HEK293T (cell line): ENCODE measurements around the gene TBL2.
"Not testable (repeated sequence)": the region's sequence is repeated elsewhere in the genome, so short reads cannot be mapped to it uniquely, and the experiment has no call there.

Experiments used
- CTCF ChIA-PET: fragments of 350-600 bp; formaldehyde crosslinking; extraction: SDS; loops from one replicate; lab custom pipeline; 2021; ENCODE audit warnings: antibody characterized with exemption, inconsistent platforms; lab: Yijun Ruan, JAX
- POLR2A ChIA-PET: fragments of 350-600 bp; formaldehyde crosslinking; extraction: SDS; loops from one replicate; lab custom pipeline; 2020; ENCODE audit warnings: antibody characterized with exemption, inconsistent platforms; lab: Yijun Ruan, JAX
- DNase-seq: peaks from one replicate; pipeline ENCODE4 v3.0.0; 2012; ENCODE audit warnings: mixed read lengths; ENCODE audit errors: extremely low spot score
- ARNT ChIP-seq: fragments of 450-650 bp; IDR thresholded peaks from 2 replicates; pipeline ENCODE4 v1.6.1; 2017; ENCODE audit warnings: mild to moderate bottlenecking
- BHLHE40 ChIP-seq: fragments of 450-650 bp; IDR thresholded peaks from 2 replicates; pipeline ENCODE4 v1.6.1; 2016; ENCODE audit warnings: mild to moderate bottlenecking, moderate library complexity, borderline replicate concordance
- CTBP1 ChIP-seq: fragments of 450-650 bp; IDR thresholded peaks from 2 replicates; pipeline ENCODE4 v1.6.1; 2016; ENCODE audit warnings: borderline replicate concordance
- ELF4 ChIP-seq: fragments of 450-650 bp; IDR thresholded peaks from 2 replicates; pipeline ENCODE4 v1.6.1; 2017; ENCODE audit warnings: antibody characterized with exemption
- FOXA1 ChIP-seq: fragments of 450-650 bp; IDR thresholded peaks from 2 replicates; pipeline ENCODE4 v1.6.1; 2016; ENCODE audit warnings: mild to moderate bottlenecking
- FOXK2 ChIP-seq: fragments of 450-650 bp; IDR thresholded peaks from 2 replicates; pipeline ENCODE4 v1.6.1; 2016; ENCODE audit warnings: mild to moderate bottlenecking
- FOXM1 ChIP-seq: fragments of 450-650 bp; IDR thresholded peaks from 2 replicates; pipeline ENCODE4 v1.6.1; 2017; ENCODE audit warnings: mild to moderate bottlenecking, borderline replicate concordance
- HDGF ChIP-seq: fragments of 450-650 bp; IDR thresholded peaks from 2 replicates; pipeline ENCODE4 v1.6.1; 2017; ENCODE audit warnings: antibody characterized with exemption, borderline replicate concordance
- L3MBTL2 ChIP-seq: fragments of 450-650 bp; conservative IDR thresholded peaks from 2 replicates; pipeline ENCODE4 v1.6.1; 2016; ENCODE audit warnings: mild to moderate bottlenecking
- LEF1 ChIP-seq: fragments of 450-650 bp; IDR thresholded peaks from 2 replicates; pipeline ENCODE4 v1.6.1; 2017; ENCODE audit warnings: mild to moderate bottlenecking, borderline replicate concordance
- NFRKB ChIP-seq: fragments of 450-650 bp; IDR thresholded peaks from 2 replicates; pipeline ENCODE4 v1.6.1; 2016; ENCODE audit warnings: mild to moderate bottlenecking, moderate library complexity
- SP1 ChIP-seq: fragments of 450-650 bp; IDR thresholded peaks from 2 replicates; pipeline ENCODE4 v1.6.1; 2017
- SUZ12 ChIP-seq: fragments of 450-650 bp; IDR thresholded peaks from 2 replicates; pipeline ENCODE4 v1.6.1; 2016; ENCODE audit warnings: mild to moderate bottlenecking
- TARDBP ChIP-seq: fragments of 450-650 bp; IDR thresholded peaks from 2 replicates; pipeline ENCODE4 v1.6.1; 2016
- ZNF384 ChIP-seq: fragments of 450-650 bp; IDR thresholded peaks from 2 replicates; pipeline ENCODE4 v1.6.1; 2016
- TF ChIP-seq, protein P1 (sequence below): fragments of 450-650 bp; IDR thresholded peaks from 2 replicates; pipeline ENCODE4 v1.6.1; 2016

Gene TBL2

DNA sequence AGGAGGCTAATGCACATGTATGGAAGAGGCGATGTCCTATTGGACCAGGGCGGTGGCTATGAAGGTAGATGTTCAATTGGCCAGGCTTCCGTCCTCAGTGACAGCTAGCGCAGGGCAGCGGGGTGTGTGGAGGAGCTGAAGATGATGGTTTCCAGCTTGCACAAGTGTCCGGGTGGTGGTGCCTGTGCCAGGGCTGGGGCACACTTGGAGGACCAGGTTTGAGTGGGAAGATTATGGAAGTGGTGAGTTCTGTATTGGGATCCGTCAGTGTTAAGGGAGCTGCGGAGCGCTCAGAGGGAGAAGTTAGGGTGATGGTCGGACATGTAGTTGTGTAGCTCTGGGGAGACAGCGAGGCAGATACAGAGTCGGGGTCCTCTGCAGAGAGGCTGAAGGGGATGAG lies 8.5 kb upstream of the TBL2 start:
- ChIA-PET CTCF (interaction anchor here (1.0 to 2.2 kb wide), 2 partner anchors 20 to 139 kb away, joined by 4 to 13 read pairs; no protein-coding TSS in a partner anchor), POLR2A (interaction anchor here (1.1 to 1.4 kb wide), 4 partner anchors 18 to 133 kb away, joined by 3 to 4 read pairs (median 3); partner anchors contain the start of genes BAZ1B and STX1A)
- TF ChIP-seq LEF1 (no peak), FOXK2 (no peak), FOXM1 (no peak), SUZ12 (no peak), FOXA1 (no peak), ZNF384 (no peak), CTBP1 (no peak), ARNT (no peak), HDGF (no peak), ELF4 (no peak)
- TF ChIP-seq, protein P1, sequence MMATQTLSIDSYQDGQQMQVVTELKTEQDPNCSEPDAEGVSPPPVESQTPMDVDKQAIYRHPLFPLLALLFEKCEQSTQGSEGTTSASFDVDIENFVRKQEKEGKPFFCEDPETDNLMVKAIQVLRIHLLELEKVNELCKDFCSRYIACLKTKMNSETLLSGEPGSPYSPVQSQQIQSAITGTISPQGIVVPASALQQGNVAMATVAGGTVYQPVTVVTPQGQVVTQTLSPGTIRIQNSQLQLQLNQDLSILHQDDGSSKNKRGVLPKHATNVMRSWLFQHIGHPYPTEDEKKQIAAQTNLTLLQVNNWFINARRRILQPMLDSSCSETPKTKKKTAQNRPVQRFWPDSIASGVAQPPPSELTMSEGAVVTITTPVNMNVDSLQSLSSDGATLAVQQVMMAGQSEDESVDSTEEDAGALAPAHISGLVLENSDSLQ, result no peak
- no peak for DNase-seq

DNA sequence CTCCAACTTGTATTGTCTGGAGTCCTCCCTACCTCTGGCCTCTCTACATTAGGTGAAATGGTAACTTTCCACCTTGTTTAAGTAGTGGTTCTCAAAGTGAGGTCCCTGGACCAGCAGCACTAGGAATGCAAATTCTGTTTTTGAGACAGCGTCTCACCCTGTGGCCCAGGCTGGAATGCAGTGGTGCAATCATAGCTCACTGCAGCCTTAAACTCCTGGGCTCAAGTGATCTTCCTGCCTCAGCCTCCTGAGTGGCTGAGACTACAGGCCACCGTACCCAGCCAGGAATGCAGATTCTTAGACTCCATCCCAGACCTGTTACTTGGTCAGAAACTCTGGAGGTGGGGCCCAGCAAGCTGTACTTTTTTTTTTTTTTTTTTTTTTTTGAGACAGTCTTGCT lies 6.8 kb upstream of the TBL2 start:
- POLR2A ChIA-PET, result interaction anchor here (1.3 kb wide), 1 partner anchor 63 kb away, joined by 3 read pairs; the partner anchor contains the start of gene BAZ1B
- CTCF ChIA-PET, result interaction anchor here (0.6 kb wide), 1 partner anchor 66 kb away, joined by 3 read pairs; no protein-coding TSS in a partner anchor
- TF ChIP-seq SUZ12 (no peak), BHLHE40 (no peak)
- DNase-seq, result no peak

DNA sequence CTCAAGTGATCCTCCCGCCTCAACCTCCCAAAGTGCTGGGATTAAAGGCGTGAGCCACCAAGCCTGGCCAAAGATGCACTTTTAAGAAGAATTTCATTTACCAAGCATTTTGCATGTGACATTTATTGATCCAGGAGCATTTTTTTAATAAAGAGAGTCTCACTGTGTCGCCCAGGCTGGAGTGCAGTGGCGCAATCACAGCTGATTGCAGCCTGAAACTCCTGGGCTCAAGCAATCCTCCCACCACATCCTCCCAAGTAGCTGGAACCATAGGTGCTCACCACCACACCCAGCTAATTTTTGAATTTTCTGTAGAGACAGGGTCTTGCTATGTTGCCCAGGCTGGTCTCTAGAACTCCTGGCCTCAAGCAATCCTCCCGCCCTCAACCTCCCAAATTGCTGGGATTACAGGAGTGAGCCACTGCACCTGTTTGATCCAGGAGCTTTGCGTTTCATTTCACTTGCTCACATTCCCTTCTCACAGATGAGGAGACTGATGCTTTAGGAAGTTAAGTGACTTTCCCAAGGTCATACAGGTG lies 4.4 kb upstream of the TBL2 start:
- ChIA-PET POLR2A (interaction anchor here (0.7 to 1.2 kb wide), 2 partner anchors 60 to 61 kb away, joined by 3 read pairs; partner anchors contain the start of gene BAZ1B), CTCF (no interaction called here)
- no peak for DNase-seq
- TF ChIP-seq LEF1 (no peak), CTBP1 (no peak), ZNF384 (no peak), FOXA1 (no peak), FOXK2 (no peak), SP1 (no peak), FOXM1 (no peak), NFRKB (no peak), HDGF (no peak), ELF4 (no peak), L3MBTL2 (no peak), TARDBP (no peak), BHLHE40 (no peak), SUZ12 (no peak)
- TF ChIP-seq, protein P1, result no peak

DNA sequence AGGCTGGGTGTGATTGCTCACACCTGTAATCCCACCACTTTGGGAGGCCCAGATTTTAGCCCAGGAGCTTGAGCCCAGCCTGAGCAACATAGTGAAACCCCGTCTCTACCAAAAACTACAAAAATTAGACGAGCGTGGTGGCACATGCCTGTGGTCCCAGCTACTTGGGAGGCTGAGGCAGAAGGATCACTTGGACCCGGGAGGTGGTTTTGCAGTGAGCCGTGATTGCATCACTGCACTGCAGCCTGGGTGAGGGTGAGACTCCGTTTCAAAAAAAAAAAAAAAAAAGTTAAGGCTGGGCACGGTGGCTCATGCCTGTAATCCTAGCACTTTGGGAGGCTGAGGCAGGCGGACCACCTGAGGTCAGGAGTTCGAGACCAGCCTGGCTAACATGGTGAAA lies 2.6 kb upstream of the TBL2 start:
- POLR2A ChIA-PET, CTCF ChIA-PET, DNase-seq: not testable (repeated sequence)

DNA sequence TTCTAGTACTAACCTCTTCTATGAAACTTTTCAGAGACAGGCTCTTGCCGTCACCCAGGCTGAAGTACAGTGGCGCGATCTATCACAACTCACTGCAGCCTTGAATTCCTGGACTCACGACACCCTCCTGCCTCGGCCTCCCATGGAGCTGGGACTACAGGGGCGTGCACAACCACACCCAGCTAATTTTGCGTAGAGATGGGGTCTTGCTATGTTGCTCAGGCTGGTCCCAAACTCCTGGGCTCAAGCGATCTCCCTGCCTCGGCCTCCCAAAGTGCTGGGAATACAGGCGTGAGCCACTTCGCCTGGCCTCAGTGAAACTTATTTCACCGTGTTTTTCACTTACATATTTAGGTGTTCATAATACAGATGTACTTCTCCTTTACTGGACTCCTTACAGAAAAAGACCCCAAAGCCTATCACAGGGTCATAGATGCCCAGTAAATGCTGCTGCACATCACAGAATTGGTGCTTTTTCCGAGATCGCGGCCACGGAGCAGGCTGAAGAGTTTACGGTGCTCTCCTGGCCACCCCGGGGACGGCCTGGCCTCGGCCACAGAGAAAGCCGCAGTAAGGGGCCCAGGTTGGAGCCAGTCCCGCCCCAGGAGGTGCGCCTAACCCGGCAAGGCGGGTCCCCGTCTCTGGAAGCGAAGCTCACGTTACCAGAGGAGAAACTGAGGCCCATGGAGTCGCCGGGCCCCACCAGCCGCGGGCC lies 595 bp downstream of the TBL2 start:
- ChIA-PET POLR2A (interaction anchor here (0.6 to 3.6 kb wide), 5 partner anchors 9 to 139 kb away, joined by 3 to 18 read pairs (median 18); partner anchors contain the start of gene BAZ1B), CTCF (interaction anchor here (1.0 kb wide), 1 partner anchor 109 kb away, joined by 3 read pairs; no protein-coding TSS in a partner anchor)
- DNase-seq, result no peak
- TF ChIP-seq CTBP1, result no peak
- TF ChIP-seq, protein P1, result no peak
- TF ChIP-seq L3MBTL2, result no peak
- no peak for TF ChIP-seq SUZ12
- TF ChIP-seq FOXK2, result no peak
- no peak for TF ChIP-seq SP1
- no peak for TF ChIP-seq TARDBP

DNA sequence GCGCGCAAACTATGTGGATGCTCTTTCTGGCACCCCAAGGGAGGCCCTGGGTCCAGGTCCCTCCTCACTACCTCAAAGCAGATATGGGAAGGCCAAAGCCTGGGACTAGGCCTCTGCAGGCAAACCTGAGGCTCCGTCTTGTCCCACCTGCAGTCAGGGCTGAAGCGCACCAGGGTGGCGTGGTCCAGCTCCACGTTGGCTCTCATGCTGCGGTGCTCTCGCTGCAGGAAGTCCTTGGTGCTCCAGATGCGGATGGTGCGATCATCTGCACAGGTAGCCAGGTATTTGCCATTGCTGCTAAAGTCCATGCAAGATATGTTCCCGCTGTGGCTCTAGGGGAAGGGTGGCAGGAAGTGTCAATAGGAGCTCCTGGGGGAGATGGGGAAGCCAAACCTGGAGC lies 4.6 kb downstream of the TBL2 start:
- POLR2A ChIA-PET, result no interaction called here
- TF ChIP-seq CTBP1, result no peak
- TF ChIP-seq BHLHE40, result no peak
- TF ChIP-seq LEF1, result no peak
- no peak for TF ChIP-seq HDGF
- TF ChIP-seq ZNF384, result no peak
- TF ChIP-seq, protein P1, result no peak
- no peak for TF ChIP-seq ARNT
- TF ChIP-seq SUZ12, result no peak
- no peak for TF ChIP-seq FOXK2
- TF ChIP-seq ELF4, result no peak
- no peak for TF ChIP-seq FOXM1
- TF ChIP-seq TARDBP, result no peak
- TF ChIP-seq L3MBTL2, result no peak
- TF ChIP-seq SP1, result no peak
- DNase-seq, result no peak
- CTCF ChIA-PET, result no interaction called here
